ENCODE data around the gene GFER.

DNA sequence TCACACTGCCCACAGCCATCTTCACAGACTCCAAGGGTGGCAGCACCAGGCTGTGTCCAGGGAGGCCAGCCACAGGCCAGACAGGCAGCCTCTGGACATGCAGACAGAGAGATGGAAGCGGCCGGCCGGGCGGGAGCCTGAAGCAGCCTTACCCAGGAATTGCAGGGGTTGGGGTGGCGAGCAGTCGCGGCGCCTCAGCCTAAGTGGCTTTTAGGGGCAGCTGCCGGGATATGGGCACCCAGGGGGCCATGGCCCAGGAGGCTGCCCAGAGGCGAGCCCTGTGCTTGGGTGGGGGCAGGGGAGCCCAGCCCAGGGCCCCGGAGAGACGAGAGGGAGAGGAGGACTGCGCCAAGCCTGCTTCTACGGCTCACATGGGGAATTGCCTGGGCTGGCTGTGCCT, 41.3 kb downstream of the GFER start:
- no peak for TF ChIP-seq POLR2A (IDR thresholded peaks at IDR 0.05)
- TF ChIP-seq, protein P1, sequence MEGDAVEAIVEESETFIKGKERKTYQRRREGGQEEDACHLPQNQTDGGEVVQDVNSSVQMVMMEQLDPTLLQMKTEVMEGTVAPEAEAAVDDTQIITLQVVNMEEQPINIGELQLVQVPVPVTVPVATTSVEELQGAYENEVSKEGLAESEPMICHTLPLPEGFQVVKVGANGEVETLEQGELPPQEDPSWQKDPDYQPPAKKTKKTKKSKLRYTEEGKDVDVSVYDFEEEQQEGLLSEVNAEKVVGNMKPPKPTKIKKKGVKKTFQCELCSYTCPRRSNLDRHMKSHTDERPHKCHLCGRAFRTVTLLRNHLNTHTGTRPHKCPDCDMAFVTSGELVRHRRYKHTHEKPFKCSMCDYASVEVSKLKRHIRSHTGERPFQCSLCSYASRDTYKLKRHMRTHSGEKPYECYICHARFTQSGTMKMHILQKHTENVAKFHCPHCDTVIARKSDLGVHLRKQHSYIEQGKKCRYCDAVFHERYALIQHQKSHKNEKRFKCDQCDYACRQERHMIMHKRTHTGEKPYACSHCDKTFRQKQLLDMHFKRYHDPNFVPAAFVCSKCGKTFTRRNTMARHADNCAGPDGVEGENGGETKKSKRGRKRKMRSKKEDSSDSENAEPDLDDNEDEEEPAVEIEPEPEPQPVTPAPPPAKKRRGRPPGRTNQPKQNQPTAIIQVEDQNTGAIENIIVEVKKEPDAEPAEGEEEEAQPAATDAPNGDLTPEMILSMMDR (IDR thresholded peaks at IDR 0.05) = no peak

Measured in testis (tissue), 2 donors.